Measurements from ENCODE around the gene LEF1.

Gene LEF1

GRCh38 chr4:108148316-108148715 is 20.4 kb downstream of the LEF1 start:
- no peak for DNase-seq (ENCODE audit: low read depth in 2 of 2)

DNA sequence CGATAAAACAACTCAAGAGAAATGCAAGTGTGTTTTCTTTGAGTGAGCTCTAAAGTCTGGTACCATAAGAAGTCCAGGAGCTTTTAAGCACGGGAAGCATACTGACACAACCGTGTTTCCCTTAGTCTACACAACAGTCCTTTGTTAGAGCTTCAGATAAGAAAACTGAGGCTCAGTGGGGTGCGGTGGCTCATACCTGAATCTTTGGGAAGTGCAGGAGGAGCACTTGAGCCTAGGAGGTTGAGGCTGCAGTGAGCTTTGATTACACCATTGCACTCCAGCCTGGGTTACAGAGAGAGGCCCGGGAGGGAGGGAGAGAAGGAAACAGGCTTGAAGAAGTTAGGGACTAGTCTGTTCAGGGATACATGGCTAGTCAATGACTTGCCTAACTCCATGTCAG is 21.9 kb downstream of the LEF1 start:
- no peak for DNase-seq (ENCODE audit: low read depth in 2 of 2)

DNA sequence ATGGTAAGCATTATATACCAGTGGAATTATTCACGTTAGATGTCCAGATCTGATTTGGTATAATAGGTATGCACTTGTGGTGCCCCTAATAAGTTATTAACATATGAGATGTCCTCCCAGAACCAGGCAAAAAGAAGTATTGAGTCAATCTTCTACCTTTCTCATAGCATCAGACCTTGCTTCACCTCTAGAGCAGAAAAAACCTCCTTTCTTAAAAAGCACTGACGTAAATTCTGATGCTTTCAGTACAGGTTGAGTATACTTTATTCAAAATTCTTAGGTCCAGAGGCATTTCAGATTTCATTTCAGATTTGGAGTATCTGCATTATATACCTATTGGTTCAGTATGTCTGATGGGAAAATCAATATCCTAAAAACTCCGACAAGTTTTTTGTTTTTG is 22.4 kb downstream of the LEF1 start:
- DNase-seq (ENCODE audit: low read depth in 2 of 2) = no peak

DNA sequence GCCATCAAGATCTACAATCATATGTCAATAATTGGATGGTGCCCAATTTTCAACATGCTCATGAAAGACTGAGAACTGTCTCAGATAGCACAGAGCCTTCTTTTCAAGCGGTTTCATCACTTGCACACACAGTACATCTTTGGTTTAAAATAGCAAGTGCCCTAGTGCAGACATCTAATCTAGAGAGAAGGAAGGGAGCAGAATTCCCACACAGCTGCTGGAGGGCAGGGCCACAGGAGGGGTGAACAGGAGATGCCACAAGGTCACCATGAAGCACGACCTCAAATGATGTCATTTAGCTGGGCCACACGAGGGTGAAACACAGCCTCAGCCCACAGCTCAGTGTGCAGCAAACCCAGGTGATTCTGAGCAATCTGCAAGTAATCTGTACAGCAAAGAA is 24.3 kb downstream of the LEF1 start:
- peak in 1 of 2 donors; percentile 46 for DNase-seq (ENCODE audit: low read depth in 2 of 2)

- DNase-seq (ENCODE audit: low read depth in 2 of 2) = no peak
Observed at GRCh38 chr4:108143515-108143914, 25.2 kb downstream of the LEF1 start.

DNA sequence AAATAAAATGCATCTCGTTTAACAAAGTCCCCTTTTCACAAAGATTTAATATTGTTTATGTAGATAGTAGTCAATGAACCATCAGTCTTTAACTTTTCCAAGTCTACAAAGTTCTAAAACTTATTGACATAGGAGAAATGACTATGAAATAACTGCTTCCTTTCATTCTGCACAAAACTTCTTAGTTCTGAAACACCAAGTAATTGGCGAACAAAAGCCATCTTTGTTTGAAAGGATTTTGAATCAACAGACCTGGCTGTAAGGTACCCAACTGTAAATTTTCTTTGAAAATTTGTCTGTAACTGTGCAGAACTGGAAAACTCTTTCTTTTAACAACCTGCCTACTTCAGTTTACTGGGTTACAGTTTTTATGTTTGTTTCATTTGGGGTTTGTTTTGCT is 25.9 kb downstream of the LEF1 start:
- no peak for DNase-seq (ENCODE audit: low read depth in 2 of 2)

GRCh38 chr4:108141213-108141950 is 27.4 kb downstream of the LEF1 start:
- DNase-seq (ENCODE audit: low read depth in 2 of 2) = no peak

DNA sequence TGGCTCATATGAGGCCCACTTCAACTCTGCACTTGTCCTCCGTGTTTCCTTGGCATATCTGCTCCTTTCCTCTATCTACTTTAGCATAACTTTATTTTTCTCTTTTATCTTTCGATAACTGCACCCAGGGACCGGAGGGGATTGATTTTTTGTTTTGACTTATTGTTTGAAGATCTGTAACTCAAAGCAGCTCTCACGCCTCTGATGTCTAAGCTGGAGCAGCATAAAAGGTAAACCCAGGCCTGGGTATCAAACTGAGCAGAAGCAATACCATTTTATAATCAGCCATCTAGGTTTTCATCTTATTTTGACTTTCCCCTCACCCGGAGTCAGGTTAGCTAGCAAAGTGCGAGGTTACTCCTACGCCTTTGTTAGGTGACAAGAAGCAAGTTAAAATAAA is 28.4 kb downstream of the LEF1 start:
- DNase-seq (ENCODE audit: low read depth in 2 of 2) = no peak

DNA sequence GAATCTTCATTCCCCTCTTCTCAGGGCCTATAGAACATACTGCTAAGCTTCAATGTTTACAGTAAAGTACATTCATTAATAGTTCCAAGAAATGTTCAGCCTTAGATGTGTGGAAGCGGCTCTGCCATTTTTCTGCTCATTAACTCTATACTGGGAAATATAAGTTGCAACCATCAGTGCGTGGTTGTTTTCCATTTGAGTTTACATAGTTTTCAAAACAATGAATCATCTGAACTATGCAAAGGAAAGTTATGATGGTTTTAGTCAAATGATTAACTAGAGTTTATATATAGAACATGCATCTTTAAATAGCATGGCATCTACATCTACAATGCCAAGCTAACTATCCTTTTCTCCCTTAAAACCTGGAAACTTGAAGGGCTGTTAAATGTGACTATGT is 29.6 kb downstream of the LEF1 start:
- no peak for DNase-seq (ENCODE audit: low read depth in 2 of 2)

DNA sequence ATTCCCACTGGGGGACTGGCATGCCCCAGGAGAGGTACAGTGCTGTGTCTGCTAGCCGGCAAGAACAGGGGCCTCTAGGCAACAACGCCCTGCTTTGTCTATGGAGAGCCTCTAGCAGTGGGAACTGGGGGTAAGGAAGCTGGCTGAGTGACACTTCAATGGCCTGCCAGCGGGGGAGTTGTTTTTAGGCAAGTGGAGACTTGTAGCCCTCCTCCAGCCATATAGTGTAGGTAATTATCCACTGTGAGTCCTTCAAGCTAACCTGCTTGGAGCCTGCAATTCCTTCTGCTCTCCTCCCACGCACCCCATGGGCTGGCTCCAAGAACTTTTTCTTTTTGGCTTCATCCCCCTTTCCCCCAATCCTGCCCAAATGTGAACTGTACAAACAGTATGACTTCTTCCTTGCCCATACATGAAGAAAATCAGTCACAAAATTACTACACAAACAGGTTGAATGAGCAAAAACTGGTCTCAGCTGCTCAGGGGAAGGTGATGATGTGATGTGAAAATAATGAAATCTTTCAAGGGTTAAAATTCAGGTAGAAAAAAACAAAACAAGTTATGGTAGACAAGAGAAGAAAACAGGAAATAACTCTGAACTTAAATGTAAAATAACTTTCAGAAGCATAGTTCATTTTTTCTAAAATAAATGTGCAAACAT is 33.1 kb downstream of the LEF1 start:
- DNase-seq (ENCODE audit: low read depth in 2 of 2) = no peak

GRCh38 chr4:108130955-108131354 is 37.8 kb downstream of the LEF1 start:
- DNase-seq (ENCODE audit: low read depth in 2 of 2) = no peak

- no peak for DNase-seq (ENCODE audit: low read depth in 2 of 2)
Observed at GRCh38 chr4:108129196-108129595, 39.5 kb downstream of the LEF1 start.

DNA sequence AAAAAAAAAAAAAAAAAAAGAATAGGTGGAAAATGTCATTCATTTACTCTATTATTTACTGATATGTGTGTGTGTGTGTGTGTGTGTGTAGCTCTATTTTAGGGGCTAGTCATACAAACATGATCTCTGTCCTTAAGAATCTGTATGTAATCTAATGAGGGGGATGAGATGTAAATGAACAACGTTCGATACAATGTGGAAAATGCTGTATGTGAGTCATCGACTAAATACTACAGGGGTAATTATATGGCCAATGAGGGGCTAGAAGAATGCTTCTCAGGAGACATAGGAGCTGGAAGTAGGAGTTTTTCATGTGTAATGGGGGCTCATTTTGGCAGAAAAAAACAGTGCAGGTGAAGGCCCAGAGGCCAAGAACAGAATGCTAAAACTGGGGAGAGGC is 41.9 kb downstream of the LEF1 start:
- DNase-seq (ENCODE audit: low read depth in 2 of 2) = no peak

- DNase-seq (ENCODE audit: low read depth in 2 of 2) = no peak
Observed at GRCh38 chr4:108120789-108121188, 47.9 kb downstream of the LEF1 start.

DNA sequence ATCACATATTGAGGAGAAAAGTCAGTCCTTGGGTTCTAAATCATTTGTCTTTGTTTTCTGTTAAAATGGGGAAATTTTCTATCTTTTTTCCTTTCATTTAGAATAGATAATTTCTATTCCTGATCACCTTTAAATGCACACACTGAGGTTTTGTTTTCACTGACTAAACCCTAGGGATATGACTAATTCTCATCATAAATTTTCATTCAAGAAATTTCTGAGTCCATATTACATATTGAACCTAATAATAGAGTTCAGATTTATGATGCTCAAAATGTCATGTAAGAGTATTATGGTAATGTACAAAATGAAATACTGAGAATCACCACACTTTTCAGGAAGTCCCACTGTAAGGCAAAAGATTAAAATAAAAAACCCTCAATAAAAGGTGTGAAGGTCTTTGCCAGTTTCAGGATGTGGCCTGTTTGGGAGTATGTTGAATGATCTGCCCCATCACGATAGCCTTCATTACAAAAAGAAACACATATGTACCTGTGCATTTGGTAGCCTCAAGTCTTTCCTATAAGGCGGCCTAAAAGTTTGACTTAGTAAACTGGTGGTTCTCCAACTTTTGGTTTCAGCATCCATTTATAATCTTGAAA is 49.4 kb downstream of the LEF1 start:
- no peak for DNase-seq (ENCODE audit: low read depth in 2 of 2)

- DNase-seq (ENCODE audit: low read depth in 2 of 2) = no peak
Observed at GRCh38 chr4:108118505-108118904, 50.2 kb downstream of the LEF1 start.

- DNase-seq (ENCODE audit: low read depth in 2 of 2) = no peak
Observed at GRCh38 chr4:108117418-108118182, 51.1 kb downstream of the LEF1 start.

- DNase-seq (ENCODE audit: low read depth in 2 of 2) = no peak
Observed at GRCh38 chr4:108116423-108117168, 52.1 kb downstream of the LEF1 start.

- DNase-seq (ENCODE audit: low read depth in 2 of 2) = no peak
Observed at GRCh38 chr4:108115168-108115526, 53.6 kb downstream of the LEF1 start.

- DNase-seq (ENCODE audit: low read depth in 2 of 2) = no peak
Observed at GRCh38 chr4:108114503-108114902, 54.2 kb downstream of the LEF1 start.

DNA sequence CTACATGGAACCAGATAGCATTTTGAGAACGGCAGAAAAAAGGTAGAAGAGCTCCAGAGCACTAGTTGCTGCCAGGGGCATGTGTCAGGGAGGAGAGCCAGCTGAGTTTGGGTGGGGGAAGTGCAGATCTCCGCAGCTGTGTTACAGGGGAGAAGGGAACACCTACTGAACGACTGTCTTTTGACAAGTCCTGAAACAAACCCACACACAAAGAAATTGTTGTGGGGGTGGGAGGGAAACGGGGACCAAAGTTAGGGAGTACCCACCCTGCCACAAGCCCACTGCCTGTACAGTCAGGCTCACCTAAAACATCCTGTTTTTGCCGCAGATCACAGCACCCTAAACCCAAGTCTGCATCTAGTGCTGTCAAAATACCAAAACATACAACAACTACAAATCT is 55.5 kb downstream of the LEF1 start:
- DNase-seq (ENCODE audit: low read depth in 2 of 2) = no peak

GRCh38 chr4:108111781-108112180 is 57.0 kb downstream of the LEF1 start:
- DNase-seq (ENCODE audit: low read depth in 2 of 2) = no peak

Measured in stimulated activated CD8-positive, alpha-beta memory T cell treated with anti-CD3 and anti-CD28 coated beads, Interleukin-15, amount 100 ng/mL, for 48 hours (primary cell).